ENCODE results near the gene DDO. TPM values are rescaled to one million over a fixed set of nuclear protein-coding genes. Genes with fewer than 3 reads are reported as not detected.

DDO gene
- total and polyA plus RNA-seq, 4 experiments from 2014 or later = not detected

DNA sequence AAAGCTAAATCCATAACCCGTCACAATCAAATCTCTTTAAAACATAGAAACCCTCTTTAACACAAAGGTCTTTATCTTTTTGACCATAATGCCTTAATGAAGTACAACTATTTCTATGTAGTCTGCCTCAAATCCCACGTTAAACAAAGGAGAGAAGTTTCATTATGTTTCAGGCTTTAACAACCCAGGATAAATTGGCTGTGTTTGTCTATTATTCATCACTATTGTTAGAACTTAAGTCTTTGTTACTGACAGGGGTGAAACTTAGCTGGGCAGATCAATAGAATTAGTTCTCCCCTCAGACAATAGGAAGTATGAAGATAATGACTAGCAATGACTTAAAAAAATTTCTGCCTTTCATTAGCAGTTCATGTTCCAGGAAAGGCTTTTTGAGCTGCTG, 47.1 kb downstream of the DDO start:
- no peak for DNase-seq
- no peak overlapping the region for H3K4me3 ChIP-seq (ENCODE audit: low read length in 2 of 2)
- Mint-ChIP-seq H3K36me3 (no peaks in the 10 kb centered on the region), H3K4me3 (no peak overlapping the region), H3K27me3 (peaks cover 15 to 24% of the 10 kb centered on the region in 2 donors), H3K9me3 (no peaks in the 10 kb centered on the region), H3K4me1 (peaks cover 4 to 13% (median 5%) of the 10 kb centered on the region in 4 donors), H3K27ac (no peak overlapping the region)
- no peaks in the 10 kb centered on the region for H3K27me3 ChIP-seq (ENCODE audit: insufficient read depth, low read length)
- no peaks in the 10 kb centered on the region for H3K36me3 ChIP-seq (ENCODE audit: insufficient read depth, low read length)
- intact Hi-C loops (cut with micrococcal nuclease) = no loop called here
- ChIA-PET CTCF (ENCODE audit: partially characterized antibody) (no interaction called here), POLR2A (ENCODE audit: partially characterized antibody) (no interaction called here)
- H3K27ac ChIP-seq (ENCODE audit: low read depth, low read length) = no peak overlapping the region
- no peaks in the 10 kb centered on the region for H3K9me3 ChIP-seq (ENCODE audit: control insufficient read depth in 1 of 2, low read length in 2 of 2)
- H3K4me1 ChIP-seq (ENCODE audit: insufficient read depth, low read length) = peaks cover 13% of the 10 kb centered on the region

DNA sequence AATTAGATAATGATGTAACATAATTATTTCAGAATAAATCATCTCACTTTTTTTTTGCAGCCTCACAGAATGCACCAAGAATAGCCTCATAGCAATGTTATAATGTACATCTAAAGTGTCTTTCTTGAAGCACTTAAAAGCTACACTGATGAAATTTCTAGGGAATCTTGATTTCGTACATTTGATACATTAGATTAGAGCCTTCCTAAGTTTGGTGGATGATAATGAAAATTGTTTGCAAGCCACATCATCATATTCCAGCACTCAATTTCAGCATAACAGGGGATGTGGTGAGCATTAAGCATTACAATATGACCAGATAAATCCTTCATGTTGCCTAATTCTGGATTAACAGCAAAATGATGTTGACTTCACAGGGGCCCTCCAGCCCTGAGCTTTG, 47.5 kb downstream of the DDO start:
- intact Hi-C loops (cut with micrococcal nuclease) = no loop called here
- Mint-ChIP-seq H3K4me1 (peaks cover 4 to 13% (median 5%) of the 10 kb centered on the region in 4 donors), H3K4me3 (no peak overlapping the region), H3K36me3 (no peaks in the 10 kb centered on the region), H3K27ac (no peak overlapping the region), H3K27me3 (peaks cover 15 to 24% of the 10 kb centered on the region in 2 donors), H3K9me3 (peaks cover 0 to under 1% (median 0%) of the 10 kb centered on the region in 8 donors)
- CTCF ChIA-PET (ENCODE audit: partially characterized antibody) = no interaction called here
- Histone ChIP-seq H3K9me3 (ENCODE audit: control insufficient read depth in 1 of 2, low read length in 2 of 2) (no peaks in the 10 kb centered on the region), H3K27ac (ENCODE audit: low read depth, low read length) (no peak overlapping the region), H3K36me3 (ENCODE audit: insufficient read depth, low read length) (no peaks in the 10 kb centered on the region), H3K4me1 (ENCODE audit: insufficient read depth, low read length) (peaks cover 13% of the 10 kb centered on the region), H3K27me3 (ENCODE audit: insufficient read depth, low read length) (no peaks in the 10 kb centered on the region), H3K4me3 (ENCODE audit: low read length in 2 of 2) (no peak overlapping the region)
- no peak for DNase-seq
- POLR2A ChIA-PET (ENCODE audit: partially characterized antibody) = no interaction called here

DNA sequence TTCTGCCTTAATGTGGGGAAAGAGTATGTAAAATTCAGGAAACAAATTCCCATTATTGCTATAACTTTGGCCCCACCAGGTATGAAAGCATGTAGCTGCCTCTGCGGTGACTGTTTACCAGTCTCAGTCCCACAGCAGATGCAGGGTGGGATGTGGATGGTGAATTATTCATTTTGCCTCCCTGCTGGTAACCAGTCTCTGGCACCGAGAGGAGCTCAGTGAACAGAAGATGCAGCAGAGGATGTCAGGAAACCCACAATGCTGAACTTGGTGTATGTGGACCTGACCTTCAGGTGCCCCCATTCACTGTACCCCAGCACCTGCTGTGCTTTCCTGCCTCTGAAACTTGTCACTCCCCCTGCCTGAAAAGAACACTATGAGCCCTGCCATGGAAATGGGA, 48.4 kb downstream of the DDO start:
- Mint-ChIP-seq H3K27me3 (peaks cover 20% of the 10 kb centered on the region in 2 donors), H3K4me1 (peaks cover 4 to 13% (median 5%) of the 10 kb centered on the region in 4 donors), H3K36me3 (no peaks in the 10 kb centered on the region), H3K27ac (no peak overlapping the region), H3K4me3 (peak overlapping the region in 1 of 8 donors; percentile 4), H3K9me3 (peaks cover 0 to 2% (median 0%) of the 10 kb centered on the region in 8 donors)
- CTCF ChIA-PET (ENCODE audit: partially characterized antibody) = no interaction called here
- Histone ChIP-seq H3K27ac (ENCODE audit: low read depth, low read length) (no peak overlapping the region), H3K36me3 (ENCODE audit: insufficient read depth, low read length) (no peaks in the 10 kb centered on the region), H3K4me3 (ENCODE audit: low read length in 2 of 2) (no peak overlapping the region), H3K27me3 (ENCODE audit: insufficient read depth, low read length) (no peaks in the 10 kb centered on the region), H3K9me3 (ENCODE audit: control insufficient read depth in 1 of 2, low read length in 2 of 2) (no peaks in the 10 kb centered on the region), H3K4me1 (ENCODE audit: insufficient read depth, low read length) (peaks cover 13% of the 10 kb centered on the region)
- intact Hi-C loops (cut with micrococcal nuclease) = no loop called here
- no peak for DNase-seq
- POLR2A ChIA-PET (ENCODE audit: partially characterized antibody) = no interaction called here

DNA sequence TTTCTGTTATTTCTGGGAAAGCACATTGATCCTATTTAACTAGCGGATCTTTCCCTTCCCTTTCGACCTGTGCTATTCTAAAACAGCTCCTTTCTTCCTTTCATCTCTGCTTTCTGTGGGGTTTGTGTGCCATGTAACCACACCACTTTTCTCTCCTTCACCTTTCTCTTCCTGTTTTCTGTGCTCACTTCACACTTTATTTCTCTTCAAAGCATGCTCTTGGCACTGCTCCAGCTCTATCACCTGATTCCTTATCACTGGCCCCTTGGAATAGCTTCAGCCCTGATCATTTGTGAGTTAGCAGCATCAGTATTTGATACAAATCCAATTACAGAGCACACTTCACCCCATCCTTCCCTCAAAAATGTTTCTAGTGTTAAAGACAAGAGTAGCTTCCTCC, 49.1 kb downstream of the DDO start:
- H3K4me3 ChIP-seq (ENCODE audit: low read length in 2 of 2) = no peak overlapping the region
- no peaks in the 10 kb centered on the region for H3K9me3 ChIP-seq (ENCODE audit: control insufficient read depth in 1 of 2, low read length in 2 of 2)
- H3K9me3 Mint-ChIP-seq = peaks cover 0 to 2% (median 0%) of the 10 kb centered on the region in 8 donors
- ChIA-PET POLR2A (ENCODE audit: partially characterized antibody) (no interaction called here), CTCF (ENCODE audit: partially characterized antibody) (interaction anchor here (1.2 to 1.3 kb wide), 2 partner anchors 12 to 24 kb away, joined by 3 to 4 read pairs; no protein-coding TSS in a partner anchor)
- peaks cover 13% of the 10 kb centered on the region for H3K4me1 ChIP-seq (ENCODE audit: insufficient read depth, low read length)
- DNase-seq = no peak
- H3K36me3 ChIP-seq (ENCODE audit: insufficient read depth, low read length) = no peaks in the 10 kb centered on the region
- intact Hi-C loops (cut with micrococcal nuclease) = no loop called here
- peak overlapping the region in 2 of 8 donors; percentile 33 to 59 for H3K4me3 Mint-ChIP-seq
- no peak overlapping the region for H3K27ac ChIP-seq (ENCODE audit: low read depth, low read length)
- H3K4me1 Mint-ChIP-seq = peaks cover 4 to 13% (median 5%) of the 10 kb centered on the region in 4 donors
- H3K27me3 ChIP-seq (ENCODE audit: insufficient read depth, low read length) = no peaks in the 10 kb centered on the region
- H3K27me3 Mint-ChIP-seq = peaks cover 17 to 19% of the 10 kb centered on the region in 2 donors
- H3K36me3 Mint-ChIP-seq = no peaks in the 10 kb centered on the region
- H3K27ac Mint-ChIP-seq = peak overlapping the region in 2 of 7 donors; percentile 2 to 23

DNA sequence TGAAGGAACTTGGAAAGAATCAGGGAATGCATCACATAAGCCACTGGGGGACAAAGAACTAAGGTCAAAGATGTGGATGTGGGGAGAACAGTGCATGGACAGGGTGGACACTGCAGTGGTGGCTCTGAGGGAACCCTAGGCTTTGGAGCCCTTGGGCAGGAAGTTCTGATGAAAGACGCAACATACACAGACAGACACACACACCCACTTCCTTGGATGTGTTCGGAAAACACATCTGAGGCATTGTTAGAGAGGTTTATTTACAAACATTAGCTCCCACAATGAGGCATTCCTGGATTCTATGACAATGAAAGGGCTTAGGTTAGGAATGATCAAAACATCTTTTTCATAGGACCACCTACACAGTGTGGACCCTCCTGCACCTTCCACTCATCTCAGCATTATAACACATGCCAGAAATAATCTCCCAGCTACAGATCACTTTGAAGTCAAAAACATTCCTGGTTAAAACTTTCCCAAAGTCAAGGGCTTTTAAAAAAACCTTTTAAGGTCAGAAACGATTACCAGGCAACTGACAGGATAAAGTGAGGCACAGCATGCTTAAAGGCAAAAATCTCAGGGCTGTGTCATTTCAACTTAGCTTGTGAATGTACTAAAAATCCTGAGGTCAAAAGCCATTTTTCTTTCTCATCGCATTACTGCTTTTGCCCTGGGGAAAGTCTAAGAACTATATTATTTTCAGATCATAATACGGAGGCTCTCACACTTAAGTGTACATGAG, 50.8 kb downstream of the DDO start:
- POLR2A ChIA-PET (ENCODE audit: partially characterized antibody) = no interaction called here
- H3K27me3 Mint-ChIP-seq = peaks cover 14 to 30% of the 10 kb centered on the region in 2 donors
- no peak overlapping the region for H3K27ac Mint-ChIP-seq

DNA sequence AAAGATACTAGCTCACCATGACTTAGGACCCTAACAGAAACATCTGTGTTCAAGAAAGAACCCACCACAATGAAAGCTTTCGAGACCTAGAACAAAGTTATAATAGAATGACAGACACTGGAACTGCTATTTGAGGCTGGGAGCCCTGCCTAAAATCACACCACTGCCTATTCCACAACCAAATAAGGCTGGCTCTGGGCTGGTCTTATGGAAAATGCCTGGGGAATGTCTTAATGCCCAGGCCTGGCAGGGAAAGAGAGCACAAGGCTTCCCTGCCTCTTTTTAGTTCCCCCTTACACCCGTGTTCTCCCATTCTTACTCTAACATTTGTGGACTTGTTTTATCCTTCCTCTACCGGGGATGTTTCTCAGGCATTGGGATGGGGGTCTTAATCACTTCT, 51.6 kb downstream of the DDO start:
- POLR2A ChIA-PET (ENCODE audit: partially characterized antibody) = no interaction called here
- Mint-ChIP-seq H3K4me3 (no peak overlapping the region), H3K36me3 (no peaks in the 10 kb centered on the region), H3K27ac (no peak overlapping the region), H3K4me1 (peaks cover 4 to 13% (median 5%) of the 10 kb centered on the region in 4 donors), H3K27me3 (peaks cover 16 to 35% of the 10 kb centered on the region in 2 donors), H3K9me3 (peaks cover 0 to 2% (median 0%) of the 10 kb centered on the region in 8 donors)
- Histone ChIP-seq H3K9me3 (ENCODE audit: control insufficient read depth in 1 of 2, low read length in 2 of 2) (no peaks in the 10 kb centered on the region), H3K36me3 (ENCODE audit: insufficient read depth, low read length) (no peaks in the 10 kb centered on the region), H3K27me3 (ENCODE audit: insufficient read depth, low read length) (peaks cover 4% of the 10 kb centered on the region), H3K4me1 (ENCODE audit: insufficient read depth, low read length) (peaks cover 13% of the 10 kb centered on the region), H3K4me3 (ENCODE audit: low read length in 2 of 2) (no peak overlapping the region), H3K27ac (ENCODE audit: low read depth, low read length) (no peak overlapping the region)
- CTCF ChIA-PET (ENCODE audit: partially characterized antibody) = no interaction called here
- intact Hi-C loops (cut with micrococcal nuclease) = no loop called here
- no peak for DNase-seq

More for the DNA sequence above, 50.8 kb downstream of the DDO start:
- CTCF ChIA-PET (ENCODE audit: partially characterized antibody) = no interaction called here
- Histone ChIP-seq H3K9me3 (ENCODE audit: control insufficient read depth in 1 of 2, low read length in 2 of 2) (no peaks in the 10 kb centered on the region), H3K4me1 (ENCODE audit: insufficient read depth, low read length) (peaks cover 13% of the 10 kb centered on the region), H3K27me3 (ENCODE audit: insufficient read depth, low read length) (peaks cover 4% of the 10 kb centered on the region), H3K4me3 (ENCODE audit: low read length in 2 of 2) (no peak overlapping the region), H3K36me3 (ENCODE audit: insufficient read depth, low read length) (no peaks in the 10 kb centered on the region), H3K27ac (ENCODE audit: low read depth, low read length) (no peak overlapping the region)
- H3K9me3 Mint-ChIP-seq = peaks cover 0 to 2% (median 0%) of the 10 kb centered on the region in 8 donors
- intact Hi-C loops (cut with micrococcal nuclease) = no loop called here
- H3K4me1 Mint-ChIP-seq = peaks cover 4 to 13% (median 5%) of the 10 kb centered on the region in 4 donors
- DNase-seq = no peak
- no peaks in the 10 kb centered on the region for H3K36me3 Mint-ChIP-seq
- H3K4me3 Mint-ChIP-seq = no peak overlapping the region

DNA sequence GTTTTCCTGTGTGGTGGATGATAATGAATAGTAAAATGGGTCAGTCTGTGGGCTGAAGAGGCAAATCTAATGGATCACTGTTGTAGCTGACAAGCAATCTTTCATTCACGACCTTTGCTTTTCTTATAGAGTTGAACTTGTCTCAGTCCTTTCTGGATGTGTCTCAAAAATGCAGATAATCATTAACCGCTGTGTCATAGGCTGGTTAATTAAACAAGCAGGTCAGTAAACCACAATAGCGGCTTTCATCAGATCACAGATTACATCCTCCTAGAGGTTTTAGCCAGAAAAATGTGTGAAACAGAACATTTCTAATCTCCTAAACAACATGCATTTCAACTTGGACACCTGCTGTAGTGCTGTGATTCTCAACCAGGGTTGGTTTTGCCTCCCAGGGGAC, 54.7 kb downstream of the DDO start:
- no peaks in the 10 kb centered on the region for H3K36me3 ChIP-seq (ENCODE audit: insufficient read depth, low read length)
- Mint-ChIP-seq H3K4me1 (peaks cover 7 to 13% (median 10%) of the 10 kb centered on the region in 4 donors), H3K27me3 (peaks cover 36 to 54% of the 10 kb centered on the region in 2 donors), H3K9me3 (peaks cover 0 to 8% (median 0%) of the 10 kb centered on the region in 8 donors), H3K27ac (no peak overlapping the region), H3K36me3 (no peaks in the 10 kb centered on the region), H3K4me3 (no peak overlapping the region)
- intact Hi-C loops (cut with micrococcal nuclease) = no loop called here
- H3K9me3 ChIP-seq (ENCODE audit: control insufficient read depth in 1 of 2, low read length in 2 of 2) = no peaks in the 10 kb centered on the region
- H3K27me3 ChIP-seq (ENCODE audit: insufficient read depth, low read length) = peaks cover 10% of the 10 kb centered on the region
- ChIA-PET POLR2A (ENCODE audit: partially characterized antibody) (no interaction called here), CTCF (ENCODE audit: partially characterized antibody) (no interaction called here)
- DNase-seq = no peak
- no peak overlapping the region for H3K4me3 ChIP-seq (ENCODE audit: low read length in 2 of 2)
- no peak overlapping the region for H3K27ac ChIP-seq (ENCODE audit: low read depth, low read length)
- H3K4me1 ChIP-seq (ENCODE audit: insufficient read depth, low read length) = no peaks in the 10 kb centered on the region

Data from CD4-positive, alpha-beta memory T cell (primary cell).